CD4-positive, alpha-beta T cell treated with Interleukin-4 for 1 hour (primary cell): Measurements from ENCODE around the gene HEY2.

Experiments used
- DNase-seq, 2 donors: peaks; one replicate each; pipeline ENCODE4 v3.0.0-alpha.2; 2020 to 2022

Gene HEY2

DNA sequence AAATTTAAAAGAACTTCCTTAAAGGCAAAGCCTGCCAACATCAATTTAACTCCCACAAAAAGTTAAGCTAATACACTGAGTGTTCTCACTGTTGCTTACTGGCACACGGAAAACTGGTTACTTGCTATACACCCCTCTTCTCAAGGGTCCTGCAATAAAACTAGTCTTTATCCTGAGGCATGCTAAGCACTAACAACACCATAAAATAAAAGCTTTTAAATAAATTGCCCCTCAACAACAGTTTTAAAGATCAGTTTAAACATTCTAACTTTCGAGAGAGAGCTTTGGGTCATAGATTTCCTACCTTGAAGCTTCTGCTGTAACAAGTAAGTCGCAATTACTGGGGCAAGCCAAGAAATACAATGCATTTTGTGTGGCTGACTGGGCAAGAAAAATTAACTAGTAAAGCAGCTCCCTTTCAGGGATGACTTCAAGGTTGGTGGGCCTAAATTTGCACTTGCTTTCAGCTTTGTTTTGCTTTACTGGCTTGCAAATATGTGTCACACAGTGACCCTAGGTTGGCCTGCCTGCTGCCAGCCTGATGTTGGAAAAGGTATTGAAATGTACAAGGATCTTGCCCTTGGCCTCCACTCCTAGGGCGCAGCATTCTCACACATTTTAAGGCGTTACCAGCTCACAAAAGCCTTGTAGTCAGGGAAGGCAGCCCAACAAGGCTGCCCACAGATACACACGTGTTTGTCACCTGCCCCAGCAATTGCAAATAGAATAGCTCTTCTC lies 4.0 kb upstream of the HEY2 start:
- DNase-seq: no peak

DNA sequence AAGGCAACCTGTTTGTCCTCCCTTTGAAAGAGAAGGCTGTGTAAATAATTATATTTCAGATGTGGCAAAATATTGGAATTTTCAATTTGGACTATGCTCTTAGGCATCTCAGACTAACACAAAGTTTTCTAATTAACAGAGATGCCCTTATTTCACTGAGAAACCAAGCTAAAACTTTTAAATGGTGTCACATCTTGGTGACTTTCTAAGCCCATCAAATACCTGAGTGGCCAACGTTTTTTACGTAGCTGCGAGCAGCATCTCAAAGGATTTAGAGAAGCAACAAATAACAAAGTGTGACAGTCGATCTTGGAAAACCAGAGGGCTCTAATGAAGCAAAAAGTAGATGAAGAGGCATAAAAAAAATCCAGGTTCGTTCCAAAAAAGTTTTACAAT lies 3.4 kb upstream of the HEY2 start:
- DNase-seq: no peak

DNA sequence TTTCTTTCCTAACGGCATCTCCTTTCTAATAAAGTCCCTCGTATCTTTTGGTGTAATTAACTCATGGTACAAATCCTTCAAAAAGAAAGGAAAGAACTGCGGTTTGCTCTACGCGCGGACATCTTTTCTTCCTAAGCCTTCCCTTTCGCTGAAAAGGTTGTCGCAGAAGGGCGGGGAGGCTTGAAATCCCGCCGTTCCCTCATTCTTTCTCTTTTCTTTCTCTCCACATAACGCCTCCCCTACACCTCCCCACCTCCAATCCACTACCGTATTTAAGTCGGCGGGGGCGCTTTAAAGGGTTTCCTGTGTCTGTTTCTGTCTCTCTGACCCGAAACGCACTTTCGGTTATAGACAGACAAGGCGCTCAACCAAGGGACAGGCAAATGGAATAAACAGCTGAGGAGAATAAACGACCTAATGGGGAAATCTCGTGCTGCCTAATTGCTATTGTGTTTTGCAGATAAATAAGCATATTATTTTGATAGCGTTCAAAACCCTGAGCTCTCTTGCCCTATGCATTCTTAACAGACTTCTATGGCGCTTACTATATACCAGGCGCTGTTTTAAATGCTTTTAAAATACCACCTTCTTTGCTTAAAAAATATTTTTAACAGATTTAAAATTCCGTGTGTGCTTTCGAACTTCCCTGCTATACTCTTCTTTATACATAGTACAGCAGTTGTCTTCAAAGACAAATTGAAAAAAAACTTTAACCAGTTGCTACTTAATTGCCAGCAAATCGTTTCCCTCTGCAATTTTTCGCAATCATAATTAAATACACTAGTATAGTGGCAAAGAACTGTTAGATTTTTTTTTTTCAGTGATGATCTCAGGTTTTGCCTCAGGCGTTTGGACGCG lies 2.5 kb upstream of the HEY2 start:
- peak; percentile 72 to 77 for DNase-seq

DNA sequence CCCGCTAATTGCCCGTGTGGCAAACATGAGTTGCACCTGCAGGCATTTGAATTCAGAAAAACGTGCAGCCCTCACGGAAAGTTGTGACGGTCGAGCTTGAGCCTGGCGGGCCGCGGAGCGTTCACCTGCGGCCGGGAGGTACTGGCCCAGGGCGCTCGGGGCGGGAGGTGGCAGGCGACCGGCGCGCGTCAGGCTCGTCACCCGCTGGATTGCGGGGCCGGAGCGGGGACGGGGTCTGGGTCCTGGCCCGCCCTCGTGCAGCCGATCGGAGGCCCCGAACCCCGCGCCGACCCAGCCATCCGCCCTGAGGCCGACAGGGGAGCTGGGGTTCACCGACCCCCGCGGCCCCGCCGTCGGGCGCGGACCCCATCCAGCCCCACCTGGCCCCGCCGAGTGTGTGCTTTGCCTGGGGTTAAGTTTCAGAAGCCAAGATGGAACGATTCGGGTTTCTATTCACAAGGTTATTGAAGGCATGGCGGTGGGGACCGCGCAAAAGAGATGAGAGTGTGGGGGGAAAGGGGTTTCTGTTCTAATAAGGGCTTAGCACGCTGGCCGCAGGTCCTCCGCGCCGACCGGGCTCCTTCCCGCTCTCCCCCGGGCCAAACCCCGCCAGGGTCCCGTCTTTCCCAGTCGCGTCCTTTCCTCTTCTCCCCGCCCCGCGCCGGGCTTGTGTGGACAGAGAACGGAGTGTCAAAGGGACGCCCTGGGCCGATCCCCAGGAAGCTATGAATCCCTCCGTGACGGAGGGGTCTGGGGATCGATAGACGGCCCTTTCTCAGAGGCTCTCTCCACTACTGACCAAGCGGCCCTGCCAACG lies 1.6 kb upstream of the HEY2 start:
- peak; percentile 14 to 16 for DNase-seq

DNA sequence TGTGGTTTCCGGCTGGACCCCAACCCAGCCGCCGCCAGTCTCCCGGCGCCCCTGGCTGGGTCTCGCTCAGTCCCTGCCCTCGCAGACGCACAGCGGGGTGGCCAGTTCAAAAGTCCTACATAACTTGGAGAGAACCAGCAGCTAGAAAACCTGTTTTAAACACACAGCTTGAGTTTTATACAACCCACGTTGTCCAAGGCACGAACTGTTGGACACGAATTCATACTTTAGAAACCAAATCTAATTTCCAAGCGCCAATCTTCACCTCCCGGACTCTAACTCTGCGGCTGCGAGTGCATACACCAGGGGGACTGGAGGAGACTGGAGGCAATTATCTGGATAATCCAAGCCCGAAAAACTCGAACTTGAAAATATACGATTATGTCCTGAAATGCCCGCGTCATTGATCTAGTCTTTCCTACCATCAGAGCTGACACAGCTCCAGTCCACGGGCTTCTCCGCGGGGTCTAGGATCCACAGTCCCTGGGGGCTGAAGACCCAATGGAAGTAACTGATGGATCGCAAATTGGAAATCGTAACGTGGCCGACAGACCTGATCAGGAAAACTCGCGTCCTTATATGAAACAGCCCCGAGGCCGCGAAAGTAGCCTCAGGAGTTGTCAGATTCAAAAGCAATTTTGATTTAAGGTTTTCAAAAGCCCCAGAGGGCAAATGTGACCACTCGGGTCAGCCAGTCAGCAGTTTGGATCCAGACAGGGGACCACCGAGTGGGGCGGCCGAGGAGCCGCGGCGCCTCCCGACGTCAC lies 843 bp upstream of the HEY2 start:
- peak in 1 of 2 donors; percentile 26 for DNase-seq

DNA sequence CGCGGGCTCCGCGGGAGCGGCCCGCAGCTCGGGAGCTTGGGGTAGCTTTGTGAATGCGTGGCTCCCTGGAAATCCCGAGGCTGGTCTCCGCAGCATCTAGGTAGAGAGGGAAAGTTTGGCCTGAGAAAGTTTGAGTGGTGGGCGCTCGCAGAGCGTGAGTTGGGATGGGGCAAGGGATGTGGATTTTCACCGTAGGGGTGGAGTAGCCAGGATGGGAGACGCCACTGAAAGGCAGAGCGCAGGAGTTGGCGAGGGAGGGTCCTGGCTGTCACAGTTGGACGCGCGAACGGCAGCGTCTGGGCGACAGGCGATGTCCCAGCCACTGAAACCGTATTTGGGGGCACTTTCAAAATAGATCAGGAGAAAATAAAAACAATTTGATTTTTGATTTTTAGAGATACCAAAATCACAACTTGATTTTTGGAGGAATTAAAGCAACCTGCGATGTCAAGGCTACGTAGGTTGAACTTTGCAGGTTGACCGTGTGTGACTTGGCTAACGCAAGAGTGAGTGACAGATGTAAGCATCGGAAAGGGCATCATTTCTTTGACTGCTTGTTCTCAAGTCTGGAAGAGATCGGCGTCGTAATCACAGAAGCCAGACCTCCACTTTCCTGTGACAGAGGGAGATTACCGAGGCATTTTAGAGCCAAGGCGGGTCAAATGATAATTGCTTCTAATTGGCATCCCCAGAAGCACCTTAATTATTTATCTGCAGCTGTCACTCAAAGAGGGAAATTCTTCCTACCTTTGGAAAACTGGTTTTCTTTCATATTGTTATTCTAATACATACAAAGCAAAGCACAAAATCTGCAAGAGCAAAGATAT lies 646 bp downstream of the HEY2 start:
- no peak for DNase-seq

DNA sequence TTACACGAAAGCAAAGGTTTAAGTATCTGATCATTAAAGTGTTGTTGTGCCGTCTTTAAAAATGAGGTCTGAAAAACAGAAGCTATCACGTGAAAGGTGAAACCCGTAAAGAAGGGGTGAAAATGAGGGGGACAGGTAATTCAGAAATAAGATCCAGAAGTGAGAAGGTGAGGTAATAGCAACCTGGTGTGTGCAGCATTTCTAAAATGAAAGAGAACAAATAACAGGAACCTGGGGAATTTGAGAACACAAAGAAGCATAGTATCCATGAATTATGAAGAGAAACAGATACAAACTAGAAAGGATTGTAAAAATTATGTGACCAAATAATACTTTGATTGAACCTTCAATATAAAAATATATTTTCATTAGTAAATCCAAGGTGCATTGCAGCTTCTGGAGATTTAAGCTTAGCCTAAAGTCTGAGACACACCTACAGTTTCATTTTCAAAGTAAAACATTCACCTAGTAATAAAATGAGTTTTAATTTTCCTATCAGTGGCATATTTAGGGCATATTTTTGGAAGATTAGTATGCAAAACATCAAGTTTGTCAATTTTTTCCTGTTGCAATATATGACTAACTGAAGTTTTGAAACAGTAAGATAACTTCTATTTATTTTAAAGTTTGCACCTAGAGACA lies 1.4 kb downstream of the HEY2 start:
- DNase-seq: no peak

DNA sequence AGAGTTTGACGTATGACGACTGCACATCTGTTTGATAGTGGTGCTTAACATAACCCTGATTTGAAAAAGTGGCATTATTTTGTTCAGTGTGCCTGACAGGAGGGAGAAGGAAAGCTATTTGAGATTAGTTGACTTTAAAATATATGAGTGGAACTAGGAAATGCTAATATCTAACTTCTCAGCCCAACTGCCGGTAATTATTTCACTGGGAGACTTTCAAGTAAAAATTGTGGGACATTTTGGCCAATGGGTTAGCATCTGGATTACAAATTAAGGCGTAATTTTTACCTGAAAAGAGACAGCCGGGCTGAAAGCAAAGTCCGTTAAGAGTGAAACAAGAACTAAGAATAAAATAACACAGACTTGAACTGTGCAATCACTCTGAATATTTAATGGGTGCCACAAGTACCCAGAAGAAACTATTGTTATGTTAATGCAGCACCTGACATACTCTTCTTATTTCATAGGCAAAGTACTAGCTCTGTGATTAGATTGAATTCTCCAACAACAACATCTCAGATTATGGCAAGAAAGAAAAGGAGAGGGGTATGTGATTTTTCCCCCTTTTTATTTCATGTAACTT lies 2.0 kb downstream of the HEY2 start:
- no peak for DNase-seq

DNA sequence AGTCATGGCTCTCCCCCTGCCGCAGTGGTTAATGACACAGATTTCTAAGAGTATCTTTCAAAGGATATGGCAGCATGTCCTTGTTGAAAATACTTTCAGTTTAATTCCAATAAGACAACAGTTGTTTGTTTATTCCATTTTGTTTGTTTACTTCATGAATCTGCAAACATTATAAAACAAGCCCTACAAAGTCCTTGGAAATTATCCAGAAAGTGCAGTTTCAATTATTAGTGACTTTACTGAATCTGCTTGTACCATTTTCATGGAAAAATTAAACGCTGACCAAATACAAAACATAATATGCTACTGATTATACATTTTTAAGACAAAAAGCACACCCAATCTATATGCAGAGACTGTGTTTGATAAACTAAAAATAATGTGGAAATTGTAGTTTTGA lies 3.3 kb downstream of the HEY2 start:
- no peak for DNase-seq

DNA sequence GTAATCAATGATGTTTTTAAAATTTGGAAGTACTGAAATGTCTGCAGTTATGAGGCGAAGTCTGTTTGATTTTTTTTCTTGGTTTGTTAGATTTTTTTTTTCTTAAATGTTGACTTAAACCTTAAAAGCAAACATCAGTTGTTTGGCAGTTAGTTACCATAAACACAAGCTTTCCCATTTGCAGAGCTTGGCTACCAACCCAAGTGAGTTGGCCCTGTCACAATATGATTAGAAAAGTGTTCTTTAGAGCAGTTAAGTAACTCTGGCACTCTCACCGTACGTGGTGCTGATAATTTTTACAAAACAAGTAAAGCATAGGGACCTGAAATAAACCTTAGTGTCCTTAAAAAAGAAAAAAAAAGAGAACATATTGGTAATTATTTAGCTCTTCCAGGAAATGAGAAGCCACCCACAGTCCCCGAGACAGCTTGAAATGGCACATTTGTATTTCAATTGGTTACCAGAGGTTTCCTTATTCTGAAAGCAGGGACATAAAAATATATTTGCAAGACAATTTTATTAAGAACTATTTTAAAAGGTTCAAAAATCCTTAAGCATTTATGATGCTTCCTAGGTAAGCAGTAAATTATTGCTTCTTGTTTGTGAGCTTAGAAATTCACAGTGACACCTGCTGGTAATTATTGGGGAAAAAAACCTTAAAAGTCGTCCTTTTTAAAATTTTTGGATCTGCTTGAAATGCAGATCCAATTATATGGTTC lies 3.9 kb downstream of the HEY2 start:
- DNase-seq: peak in 1 of 2 donors; percentile 50

DNA sequence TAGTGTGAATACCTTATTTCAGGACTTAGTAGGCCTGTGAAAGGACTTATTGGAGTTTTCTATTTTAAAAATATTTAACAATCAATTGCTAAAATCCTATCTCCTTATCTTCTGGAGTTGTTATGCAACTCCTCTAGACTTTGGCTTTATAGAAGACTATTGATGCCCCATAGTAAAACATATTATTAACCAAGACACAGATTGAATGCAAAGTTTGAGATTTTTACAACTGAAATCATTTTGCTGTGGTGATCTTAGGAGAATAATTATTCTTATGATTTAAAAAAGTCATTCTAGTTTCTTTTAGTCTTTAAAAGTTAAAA lies 4.5 kb downstream of the HEY2 start:
- no peak for DNase-seq

DNA sequence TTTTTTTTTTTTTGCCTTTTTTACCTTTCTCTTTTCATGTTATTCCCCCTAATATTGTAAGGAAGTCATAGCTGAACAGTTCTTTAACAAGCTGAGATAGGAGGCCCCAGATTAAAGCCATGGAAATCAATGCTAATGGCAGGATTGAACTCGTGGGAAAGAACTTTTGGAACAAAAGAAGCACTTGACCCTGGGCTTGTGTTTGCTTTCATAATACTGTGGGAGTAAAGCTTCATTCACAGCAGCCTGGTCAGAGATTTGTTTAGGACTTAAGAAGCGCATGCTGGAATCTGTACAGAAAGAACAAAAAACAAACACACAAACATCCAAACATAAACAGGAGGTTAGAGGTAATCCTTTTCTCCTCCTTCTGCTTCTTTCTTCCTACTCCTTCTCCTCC lies 5.1 kb downstream of the HEY2 start:
- no peak for DNase-seq

DNA sequence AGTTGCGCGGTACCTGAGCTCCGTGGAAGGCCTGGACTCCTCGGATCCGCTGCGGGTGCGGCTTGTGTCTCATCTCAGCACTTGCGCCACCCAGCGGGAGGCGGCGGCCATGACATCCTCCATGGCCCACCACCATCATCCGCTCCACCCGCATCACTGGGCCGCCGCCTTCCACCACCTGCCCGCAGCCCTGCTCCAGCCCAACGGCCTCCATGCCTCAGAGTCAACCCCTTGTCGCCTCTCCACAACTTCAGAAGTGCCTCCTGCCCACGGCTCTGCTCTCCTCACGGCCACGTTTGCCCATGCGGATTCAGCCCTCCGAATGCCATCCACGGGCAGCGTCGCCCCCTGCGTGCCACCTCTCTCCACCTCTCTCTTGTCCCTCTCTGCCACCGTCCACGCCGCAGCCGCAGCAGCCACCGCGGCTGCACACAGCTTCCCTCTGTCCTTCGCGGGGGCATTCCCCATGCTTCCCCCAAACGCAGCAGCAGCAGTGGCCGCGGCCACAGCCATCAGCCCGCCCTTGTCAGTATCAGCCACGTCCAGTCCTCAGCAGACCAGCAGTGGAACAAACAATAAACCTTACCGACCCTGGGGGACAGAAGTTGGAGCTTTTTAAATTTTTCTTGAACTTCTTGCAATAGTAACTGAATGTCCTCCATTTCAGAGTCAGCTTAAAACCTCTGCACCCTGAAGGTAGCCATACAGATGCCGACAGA lies 9.9 kb downstream of the HEY2 start:
- DNase-seq: no peak

DNA sequence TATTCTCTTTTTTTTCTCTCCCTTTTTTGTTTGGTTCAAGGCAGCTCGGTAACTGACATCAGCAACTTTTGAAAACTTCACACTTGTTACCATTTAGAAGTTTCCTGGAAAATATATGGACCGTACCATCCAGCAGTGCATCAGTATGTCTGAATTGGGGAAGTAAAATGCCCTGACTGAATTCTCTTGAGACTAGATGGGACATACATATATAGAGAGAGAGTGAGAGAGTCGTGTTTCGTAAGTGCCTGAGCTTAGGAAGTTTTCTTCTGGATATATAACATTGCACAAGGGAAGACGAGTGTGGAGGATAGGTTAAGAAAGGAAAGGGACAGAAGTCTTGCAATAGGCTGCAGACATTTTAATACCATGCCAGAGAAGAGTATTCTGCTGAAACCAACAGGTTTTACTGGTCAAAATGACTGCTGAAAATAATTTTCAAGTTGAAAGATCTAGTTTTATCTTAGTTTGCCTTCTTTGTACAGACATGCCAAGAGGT lies 10.6 kb downstream of the HEY2 start:
- no peak for DNase-seq

DNA sequence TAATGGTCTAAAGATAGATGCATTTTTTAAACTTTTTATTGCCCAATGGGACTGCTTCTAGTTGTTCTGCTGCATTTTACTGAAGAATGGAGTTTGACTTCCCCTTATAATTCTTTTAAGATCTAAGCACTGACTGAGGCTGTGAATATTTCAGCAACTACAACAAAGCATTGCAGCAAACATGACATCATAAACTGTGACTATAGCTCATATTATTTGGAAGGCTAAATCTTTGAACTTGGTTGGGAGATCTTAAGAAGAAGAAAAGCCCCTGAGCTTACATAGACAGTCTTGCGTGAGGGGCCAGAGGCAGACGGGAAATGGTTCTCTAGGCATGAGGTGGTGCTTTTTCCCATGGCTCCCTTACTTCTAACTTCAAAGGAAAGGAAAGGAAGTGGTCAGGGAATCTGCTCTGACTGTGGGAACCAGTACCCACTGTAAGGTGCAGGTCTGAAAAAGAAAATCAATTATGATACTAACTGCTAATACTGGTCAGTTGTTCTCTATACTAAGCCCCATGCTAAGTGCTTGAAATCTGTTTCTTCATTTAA lies 14.8 kb downstream of the HEY2 start:
- DNase-seq: no peak

DNA sequence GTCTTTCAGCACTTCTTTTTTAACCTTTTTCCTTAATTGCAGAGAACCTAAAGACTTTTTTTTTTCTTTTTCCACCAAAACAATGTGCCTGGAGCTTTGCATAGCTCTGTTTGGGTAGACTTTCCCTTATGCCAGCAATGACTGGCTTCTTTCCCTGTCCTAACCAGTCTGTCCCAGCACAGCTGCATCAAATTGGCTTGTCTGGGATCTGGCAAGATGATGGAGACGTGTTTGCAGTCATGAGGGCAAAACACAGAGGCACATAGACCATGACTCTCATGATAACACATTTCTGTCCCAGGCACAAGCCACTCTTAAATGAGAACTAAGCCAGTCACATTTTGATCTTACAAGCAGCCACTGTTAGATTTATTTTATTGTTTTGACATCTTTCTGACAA lies 16.5 kb downstream of the HEY2 start:
- DNase-seq: no peak

DNA sequence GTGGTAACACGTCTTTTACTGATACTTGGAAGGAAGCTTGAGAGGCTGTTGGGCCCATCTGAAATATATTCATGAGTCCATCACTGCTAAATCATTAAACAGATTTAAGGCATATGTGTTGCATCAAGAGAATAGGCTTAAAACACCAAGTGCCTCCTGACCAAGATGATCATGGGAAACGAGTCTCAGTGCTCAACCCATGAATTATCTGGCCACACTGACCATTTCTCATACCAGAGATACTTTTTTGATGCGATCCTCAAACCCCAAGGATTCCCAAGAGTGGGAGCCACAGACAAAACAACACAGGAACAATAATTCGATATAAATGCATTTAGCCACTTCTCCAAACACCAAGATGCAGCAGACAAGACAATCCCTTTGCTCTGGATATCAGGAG lies 17.2 kb downstream of the HEY2 start:
- DNase-seq: no peak

DNA sequence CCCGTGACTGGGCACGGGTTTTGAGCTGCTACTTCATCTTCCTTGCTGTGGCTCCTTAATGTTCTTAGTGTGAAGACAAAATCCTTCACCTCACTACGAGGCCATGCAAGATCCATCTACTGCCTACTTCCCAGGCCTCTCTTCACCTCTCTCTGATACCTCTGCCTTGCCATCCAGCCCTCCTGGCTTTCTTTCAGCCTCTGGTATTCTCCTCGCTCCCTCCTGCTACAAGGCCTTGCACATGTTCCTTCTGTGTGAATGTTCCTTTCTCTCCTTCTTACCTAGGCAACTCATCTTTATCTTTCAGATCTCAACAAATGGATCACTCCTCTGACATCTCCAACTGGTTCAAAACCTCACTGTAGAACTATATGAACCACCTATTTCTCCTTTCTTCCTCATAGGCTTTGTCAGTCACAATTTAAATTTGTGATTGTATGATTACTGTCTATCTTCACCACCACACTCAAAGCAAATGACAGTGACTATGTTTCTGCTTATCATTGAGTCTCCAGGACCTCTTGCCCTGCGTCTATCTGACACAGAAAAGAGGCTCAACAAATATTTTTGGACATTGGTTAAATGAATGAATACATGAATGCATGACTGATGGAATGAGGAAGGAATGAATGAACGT lies 19.8 kb downstream of the HEY2 start:
- no peak for DNase-seq
